NCI-H1105 treated with DMSO at 0.1 percent for 48 hours (cell line): Measurements from ENCODE around the gene GRK6.
"Not testable (repeated sequence)": the region's sequence is repeated elsewhere in the genome, so short reads cannot be mapped to it uniquely, and the experiment has no call there.

ENCODE experiments used
- DNase-seq: peaks from one replicate; lab custom pipeline; 2025; lab: John Stamatoyannopoulos, UW

GRK6 gene

GRCh38 chr5:177471610-177472356, 45.3 kb downstream of the GRK6 start:
- DNase-seq = no peak

GRCh38 chr5:177472460-177473442, 46.3 kb downstream of the GRK6 start:
- peak; percentile 10 for DNase-seq

GRCh38 chr5:177473443-177474001, 47.0 kb downstream of the GRK6 start, which contains the start of gene DBN1:
TSS of gene DBN1 (minus strand) at chr5:177473634. CDS start at chr5:177473521, 113 bp downstream.
- DNase-seq = peak; percentile 33

GRCh38 chr5:177474002-177474476, 47.6 kb downstream of the GRK6 start:
- no peak for DNase-seq

- DNase-seq = no peak
These were observed 48.5 kb downstream of the GRK6 start for GRCh38 chr5:177474846-177475562.

- no peak for DNase-seq
These were observed 49.3 kb downstream of the GRK6 start for GRCh38 chr5:177475563-177476427.

- no peak for DNase-seq
These were observed 50.2 kb downstream of the GRK6 start for GRCh38 chr5:177476531-177477233.

- no peak for DNase-seq
These were observed 51.4 kb downstream of the GRK6 start for GRCh38 chr5:177477701-177478477.

- no peak for DNase-seq
These were observed 52.5 kb downstream of the GRK6 start for GRCh38 chr5:177478711-177479646.

- no peak for DNase-seq
These were observed 53.3 kb downstream of the GRK6 start for GRCh38 chr5:177479774-177480173.

GRCh38 chr5:177482359-177482795, 55.9 kb downstream of the GRK6 start:
- DNase-seq = no peak

GRCh38 chr5:177483042-177483441, 56.6 kb downstream of the GRK6 start:
- DNase-seq = no peak

- no peak for DNase-seq
These were observed 57.8 kb downstream of the GRK6 start for GRCh38 chr5:177483994-177484901.

- DNase-seq = no peak
These were observed 58.5 kb downstream of the GRK6 start for GRCh38 chr5:177484902-177485549.

GRCh38 chr5:177485753-177486152, 59.3 kb downstream of the GRK6 start:
- not testable (repeated sequence) for DNase-seq

- DNase-seq = no peak
These were observed 59.8 kb downstream of the GRK6 start for GRCh38 chr5:177486256-177486655.
